GM23338 (cell line): Measurements from ENCODE around the gene CFAP298. TPM values are rescaled to one million over a fixed set of nuclear protein-coding genes. Genes with fewer than 3 reads are reported as not detected.

ENCODE experiments used
- ATAC-seq: fragments of 200-7000 bp; cut with Tn5 transposase; 3 replicates; pipeline ENCODE4 v1.9.1; 2020
- DNase-seq: peaks from one replicate; pipeline ENCODE4 v3.0.0-alpha.2; 2015; ENCODE audit warnings: low spot score
- H2AFZ ChIP-seq: fragments of 200-600 bp; sonication (generic); 2 replicates; pipeline ENCODE4 v1.8.0; 2016; ENCODE audit warnings: antibody characterized with exemption, mild to moderate bottlenecking, moderate library complexity
- H3F3A ChIP-seq: fragments of 200-600 bp; sonication (generic); replicated peaks from 2 replicates; pipeline ENCODE4 v1.8.0; 2017; ENCODE audit warnings: antibody characterized with exemption, mixed run types, low read depth
- H3K27ac ChIP-seq: fragments of 200-600 bp; sonication (generic); 2 replicates; pipeline ENCODE4 v1.6.1; 2016; ENCODE audit warnings: low read depth
- H3K27me3 ChIP-seq: fragments of 200-600 bp; sonication (generic); 2 replicates; pipeline ENCODE4 v1.8.0; 2016; ENCODE audit warnings: mild to moderate bottlenecking, mixed run types, moderate library complexity; ENCODE audit not compliant: insufficient read depth
- H3K36me3 ChIP-seq: fragments of 200-600 bp; sonication (generic); 2 replicates; pipeline ENCODE4 v1.8.0; 2016; ENCODE audit warnings: mild to moderate bottlenecking; ENCODE audit not compliant: insufficient read depth
- H3K4me1 ChIP-seq: fragments of 200-600 bp; sonication (generic); 2 replicates; pipeline ENCODE4 v1.8.0; 2016; ENCODE audit warnings: mild to moderate bottlenecking, moderate library complexity; ENCODE audit not compliant: insufficient read depth
- H3K4me2 ChIP-seq: fragments of 200-600 bp; sonication (generic); 2 replicates; pipeline ENCODE4 v1.7.1; 2017; ENCODE audit warnings: mixed run types
- H3K4me3 ChIP-seq: fragments of 200-600 bp; sonication (generic); 2 replicates; pipeline ENCODE4 v1.6.1; 2016; ENCODE audit warnings: mixed run types
- H3K79me2 ChIP-seq: fragments of 200-600 bp; sonication (generic); replicated peaks from 2 replicates; pipeline ENCODE4 v1.8.0; 2017; ENCODE audit warnings: mild to moderate bottlenecking; ENCODE audit not compliant: insufficient read depth
- H3K9me2 ChIP-seq: fragments of 200-600 bp; sonication (generic); 2 replicates; pipeline ENCODE4 v1.8.0; 2017; ENCODE audit not compliant: insufficient read depth
- H4K20me1 ChIP-seq: fragments of 200-600 bp; sonication (generic); replicated peaks from 2 replicates; pipeline ENCODE4 v1.8.0; 2017; ENCODE audit warnings: mild to moderate bottlenecking; ENCODE audit not compliant: insufficient read depth
- H3K27ac Mint-ChIP-seq: 2 replicates; pipeline ENCODE4 v1.8.0; 2020; ENCODE audit warnings: inconsistent platforms, mild to moderate bottlenecking, moderate library complexity, mixed read lengths
- H3K27me3 Mint-ChIP-seq: 3 replicates; pipeline ENCODE4 v1.8.0; 2022; ENCODE audit warnings: low read depth, mild to moderate bottlenecking, moderate library complexity, mixed read lengths, inconsistent platforms; ENCODE audit not compliant: insufficient read depth, poor library complexity
- H3K36me3 Mint-ChIP-seq: 3 replicates; pipeline ENCODE4 v1.8.0; 2021; ENCODE audit warnings: low read depth, mild to moderate bottlenecking, inconsistent platforms, moderate library complexity, mixed read lengths
- H3K4me1 Mint-ChIP-seq: 3 replicates; pipeline ENCODE4 v1.8.0; 2020; ENCODE audit warnings: mild to moderate bottlenecking, inconsistent platforms, mixed read lengths
- H3K4me3 Mint-ChIP-seq: 3 replicates; pipeline ENCODE4 v1.8.0; 2021; ENCODE audit warnings: moderate library complexity, mild to moderate bottlenecking, inconsistent platforms, mixed read lengths
- H3K9me3 Mint-ChIP-seq: 3 replicates; pipeline ENCODE4 v1.8.0; 2020; ENCODE audit warnings: moderate library complexity, mild to moderate bottlenecking, inconsistent platforms, mixed read lengths
- CTCF ChIP-seq, 2 experiments: fragments of 200-600 bp in 1 of 2; sonication (generic) in 1 of 2; conservative IDR thresholded peaks; 2 replicates each; pipeline versions ENCODE4 v1.5.1 to v1.6.1; 2016 to 2017; ENCODE audit warnings: antibody characterized with exemption in 2 of 2, low read depth in 2 of 2, mild to moderate bottlenecking in 2 of 2, moderate library complexity in 1 of 2
- REST ChIP-seq: IDR thresholded peaks from one replicate; pipeline ENCODE4 v1.6.1; 2018; ENCODE audit warnings: antibody characterized with exemption; ENCODE audit not compliant: unreplicated experiment
- STAT1 ChIP-seq: IDR thresholded peaks from one replicate; pipeline ENCODE4 v1.6.1; 2016; ENCODE audit warnings: antibody characterized with exemption; ENCODE audit not compliant: unreplicated experiment
- ZNF462 ChIP-seq: fragments of 250-450 bp; sonication (Bioruptor Pico); IDR thresholded peaks from 2 replicates; pipeline ENCODE4 v1.5.0; 2020; ENCODE audit warnings: mild to moderate bottlenecking, moderate library complexity
- polyA plus RNA-seq: library from polyadenylated mRNA; unstranded; fragments of >200 nt; fragmentation: Nextera tagmentation; extraction: Ambion mirVana; gene quantifications from 2 replicates; pipeline ENCODE4 v1.2.1, GENCODE V29; 2016
- total RNA-seq: library from RNA; depleted of rRNA; stranded (reverse); fragments of >200 nt; shearing (Covaris generic); gene quantifications from 2 replicates; pipeline ENCODE4 v1.2.3, GENCODE V29; 2014

Gene CFAP298
- total and polyA plus RNA-seq, 2 experiments from 2014 or later = 46.6 to 157 TPM

- TF ChIP-seq REST = no peak
- no peak for TF ChIP-seq STAT1
Observed at GRCh38 chr21:32658524-32658923, 46.3 kb upstream of the CFAP298 start (continued).

- ATAC-seq (peak; percentile 93), DNase-seq (peak; percentile 67)
- Histone ChIP-seq H3K36me3 (no peaks in the 10 kb centered on the region), H4K20me1 (no peaks in the 10 kb centered on the region), H3K4me2 (no peak overlapping the region), H3F3A (no peaks in the 10 kb centered on the region), H3K4me3 (no peak overlapping the region), H3K27me3 (no peaks in the 10 kb centered on the region), H3K79me2 (no peaks in the 10 kb centered on the region), H3K27ac (no peak overlapping the region), H3K9me2 (no peaks in the 10 kb centered on the region), H3K4me1 (no peaks in the 10 kb centered on the region), H2AFZ (no peak overlapping the region)
- no peak for TF ChIP-seq ZNF462
- TF ChIP-seq CTCF (conservative IDR thresholded peaks at IDR 0.05; ENCODE audit: low read depth in 2 of 2) = peak; percentile 83 to 90
- no peak overlapping the region for H3K27ac Mint-ChIP-seq
- no peaks in the 10 kb centered on the region for H3K4me1 Mint-ChIP-seq
- peaks cover 10% of the 10 kb centered on the region; the same call in 2 of the 3 replicates for H3K36me3 Mint-ChIP-seq
- H3K4me3 Mint-ChIP-seq = no peak overlapping the region
- peaks cover 10% of the 10 kb centered on the region for H3K9me3 Mint-ChIP-seq
- no peaks in the 10 kb centered on the region for H3K27me3 Mint-ChIP-seq
Observed at GRCh38 chr21:32653326-32653901, 41.2 kb upstream of the CFAP298 start.
